PFSK-1 (cell line): ENCODE data around the gene NPM1.

Source experiments
- POLR2AphosphoS5 ChIP-seq: IDR thresholded peaks from 2 replicates; pipeline ENCODE4 v1.6.1; 2012; ENCODE audit warnings: low read depth, mild to moderate bottlenecking, control low read depth, low read length, moderate library complexity
- SIN3A ChIP-seq: IDR thresholded peaks from 2 replicates; pipeline ENCODE4 v1.6.1; 2012; ENCODE audit warnings: mild to moderate bottlenecking, low read length, moderate library complexity, borderline replicate concordance; ENCODE audit not compliant: insufficient read depth
- TAF1 ChIP-seq: IDR thresholded peaks from 2 replicates; pipeline ENCODE4 v1.6.1; 2012; ENCODE audit warnings: low read length, control low read depth, borderline replicate concordance; ENCODE audit not compliant: insufficient read depth

DNA sequence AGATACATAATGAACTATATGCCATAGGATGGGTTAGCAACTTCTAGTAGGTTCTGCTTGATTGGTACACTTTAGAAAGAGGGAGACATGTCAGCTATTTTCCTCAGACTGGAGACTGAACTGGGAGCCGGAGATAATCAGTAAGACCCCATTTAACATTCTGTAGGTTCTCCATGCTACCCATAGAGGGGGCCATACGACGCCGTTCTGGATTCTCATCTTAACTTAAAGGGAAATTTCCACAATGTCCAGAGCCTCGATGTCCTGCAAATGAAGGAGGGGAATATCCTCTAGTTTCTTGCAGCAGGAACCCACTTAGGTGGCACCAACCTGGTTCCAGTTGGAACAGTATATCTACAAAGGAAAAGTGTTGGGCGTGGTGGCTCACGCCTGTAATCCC is 22.3 kb upstream of the NPM1 start:
- no peak for TF ChIP-seq TAF1
- no peak for TF ChIP-seq SIN3A
- no peak for TF ChIP-seq POLR2AphosphoS5
